ENCODE results near the gene ACADSB. TPM values are rescaled to one million over a fixed set of nuclear protein-coding genes. Genes with fewer than 3 reads are reported as not detected.

The ACADSB gene
- total RNA-seq, 1 experiment from 2014 or later = 11.9 TPM

- DNase-seq (ENCODE audit: unreplicated experiment) = peak; percentile 23
- no peak for TF ChIP-seq CTCF (IDR thresholded peaks at IDR 0.05; ENCODE audit: unreplicated experiment)
- ChIA-PET CTCF (interaction anchor here (1.9 kb wide), 1 partner anchor 10 kb away, joined by 9 read pairs; the partner anchor contains the start of gene PSTK), POLR2A (interaction anchor here (0.9 to 1.9 kb wide), 5 partner anchors 9 to 18 kb away, joined by 3 to 11 read pairs (median 3); partner anchors contain the start of genes IKZF5 and PSTK)
- H3K4me3 Mint-ChIP-seq (ENCODE audit: unreplicated experiment) = no peak overlapping the region
- no TSS peak for BruUV-seq (replicated peaks)
- intact Hi-C loops (cut with micrococcal nuclease) = no loop called here
- no peaks in the 10 kb centered on the region for H3K9me3 Mint-ChIP-seq (ENCODE audit: unreplicated experiment)
- peak overlapping the region; percentile 14 for H3K27ac Mint-ChIP-seq (ENCODE audit: low read depth, unreplicated experiment)
- H3K36me3 Mint-ChIP-seq (ENCODE audit: insufficient read depth, unreplicated experiment) = peaks cover 40% of the 10 kb centered on the region
- no peaks in the 10 kb centered on the region for H3K4me1 Mint-ChIP-seq (ENCODE audit: insufficient read depth, unreplicated experiment)
- H3K27me3 Mint-ChIP-seq (ENCODE audit: insufficient read depth, unreplicated experiment) = no peaks in the 10 kb centered on the region
Observed at GRCh38 chr10:122990278-122990677, 18.5 kb upstream of the ACADSB start.

DNA sequence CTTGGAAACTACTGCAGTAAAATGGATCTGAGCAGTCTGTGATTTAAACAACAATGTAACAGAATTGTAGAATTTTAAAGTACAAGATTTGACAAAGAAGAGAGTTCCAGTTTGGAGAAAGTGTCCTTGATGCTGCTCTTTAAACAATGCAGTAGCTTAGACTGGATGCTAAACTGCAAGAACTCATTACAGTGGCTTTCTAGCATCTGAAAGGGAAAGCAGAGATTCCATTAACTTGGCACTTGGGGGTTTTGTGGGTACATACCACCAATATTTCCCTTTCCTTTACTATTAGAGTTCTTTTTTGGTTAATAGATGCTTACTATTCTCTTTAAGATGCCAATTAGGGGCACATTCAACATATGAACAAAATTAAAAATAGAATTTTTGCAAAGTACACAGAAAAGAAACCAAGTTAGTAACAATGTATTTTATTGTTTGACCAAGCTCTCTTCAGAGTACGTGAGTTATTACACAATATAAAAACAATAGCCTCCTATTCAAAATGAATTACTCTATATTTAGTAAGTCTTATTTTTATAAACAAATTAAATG is 16.7 kb upstream of the ACADSB start:
- H3K27me3 Mint-ChIP-seq (ENCODE audit: insufficient read depth, unreplicated experiment) = no peaks in the 10 kb centered on the region
- intact Hi-C loops (cut with micrococcal nuclease) = no loop called here
- H3K36me3 Mint-ChIP-seq (ENCODE audit: insufficient read depth, unreplicated experiment) = peaks cover 42% of the 10 kb centered on the region
- CTCF ChIA-PET = interaction anchor here (1.3 to 1.4 kb wide), 2 partner anchors 10 to 12 kb away, joined by 3 to 6 read pairs; no protein-coding TSS in a partner anchor
- no peaks in the 10 kb centered on the region for H3K4me1 Mint-ChIP-seq (ENCODE audit: insufficient read depth, unreplicated experiment)
- no TSS peak for BruUV-seq (replicated peaks)
- no peak overlapping the region for H3K4me3 Mint-ChIP-seq (ENCODE audit: unreplicated experiment)
- DNase-seq (ENCODE audit: unreplicated experiment) = no peak
- H3K27ac Mint-ChIP-seq (ENCODE audit: low read depth, unreplicated experiment) = no peak overlapping the region
- no peaks in the 10 kb centered on the region for H3K9me3 Mint-ChIP-seq (ENCODE audit: unreplicated experiment)
- POLR2A ChIA-PET = interaction anchor here (0.9 to 2.7 kb wide), 3 partner anchors 11 to 18 kb away, joined by 3 to 12 read pairs (median 3); partner anchors contain the start of genes ACADSB and IKZF5
- no peak for TF ChIP-seq CTCF (IDR thresholded peaks at IDR 0.05; ENCODE audit: unreplicated experiment)

- Mint-ChIP-seq H3K36me3 (ENCODE audit: insufficient read depth, unreplicated experiment) (peaks cover 55% of the 10 kb centered on the region), H3K27me3 (ENCODE audit: insufficient read depth, unreplicated experiment) (no peaks in the 10 kb centered on the region), H3K27ac (ENCODE audit: low read depth, unreplicated experiment) (no peak overlapping the region), H3K4me1 (ENCODE audit: insufficient read depth, unreplicated experiment) (peaks cover 4% of the 10 kb centered on the region), H3K4me3 (ENCODE audit: unreplicated experiment) (no peak overlapping the region), H3K9me3 (ENCODE audit: unreplicated experiment) (no peaks in the 10 kb centered on the region)
- no peak for DNase-seq (ENCODE audit: unreplicated experiment)
- ChIA-PET CTCF (interaction anchor here (1.2 kb wide), 1 partner anchor 11 kb away, joined by 5 read pairs; no protein-coding TSS in a partner anchor), POLR2A (interaction anchor here (0.7 to 1.3 kb wide), 2 partner anchors 8 to 14 kb away, joined by 3 to 4 read pairs; partner anchors contain the start of gene PSTK)
- BruUV-seq (replicated peaks) = TSS peak; percentile 8
- no peak for TF ChIP-seq CTCF (IDR thresholded peaks at IDR 0.05; ENCODE audit: unreplicated experiment)
- intact Hi-C loops (cut with micrococcal nuclease) = no loop called here
Observed at GRCh38 chr10:122993797-122994336, 14.9 kb upstream of the ACADSB start.

GRCh38 chr10:122995936-122996335 is 12.9 kb upstream of the ACADSB start:
- peaks cover 55% of the 10 kb centered on the region for H3K36me3 Mint-ChIP-seq (ENCODE audit: insufficient read depth, unreplicated experiment)
- peaks cover 20% of the 10 kb centered on the region for H3K4me1 Mint-ChIP-seq (ENCODE audit: insufficient read depth, unreplicated experiment)
- no peaks in the 10 kb centered on the region for H3K9me3 Mint-ChIP-seq (ENCODE audit: unreplicated experiment)
- no TSS peak for BruUV-seq (replicated peaks)
- no peaks in the 10 kb centered on the region for H3K27me3 Mint-ChIP-seq (ENCODE audit: insufficient read depth, unreplicated experiment)
- no peak overlapping the region for H3K27ac Mint-ChIP-seq (ENCODE audit: low read depth, unreplicated experiment)
- POLR2A ChIA-PET = interaction anchor here (0.6 to 2.6 kb wide), 4 partner anchors 10 to 15 kb away, joined by 4 to 13 read pairs (median 5); partner anchors contain the start of genes ACADSB, IKZF5 and PSTK
- H3K4me3 Mint-ChIP-seq (ENCODE audit: unreplicated experiment) = no peak overlapping the region
- CTCF ChIA-PET = no interaction called here
- intact Hi-C loops (cut with micrococcal nuclease) = no loop called here
- DNase-seq (ENCODE audit: unreplicated experiment) = no peak
- no peak for TF ChIP-seq CTCF (IDR thresholded peaks at IDR 0.05; ENCODE audit: unreplicated experiment)
